ENCODE results near the gene TEX51.

Gene TEX51

GRCh38 chr2:126860385-126860784, 38.3 kb upstream of the TEX51 start:
- Histone ChIP-seq H3K9me3 (ENCODE audit: control extremely low read depth in 1 of 5, control insufficient read depth in 4 of 5, insufficient read depth in 2 of 5, low read depth in 1 of 5, low read length in 4 of 5) (peaks cover 0 to 4% (median 0%) of the 10 kb centered on the region in 5 experiments), H3K36me3 (ENCODE audit: control insufficient read depth in 4 of 4, insufficient read depth in 4 of 4, low read length in 3 of 4) (no peaks in the 10 kb centered on the region), H3K4me1 (ENCODE audit: control extremely low read depth in 1 of 4, control insufficient read depth in 4 of 4, insufficient read depth in 4 of 4, low read length in 3 of 4) (peaks cover 5 to 13% (median 10%) of the 10 kb centered on the region in 4 experiments), H3K27me3 (replicated peaks in 2 of 5; ENCODE audit: control insufficient read depth in 4 of 5, insufficient read depth in 5 of 5, low read length in 4 of 5) (no peaks in the 10 kb centered on the region), H3K4me3 (ENCODE audit: control insufficient read depth in 1 of 7, extremely low read depth in 1 of 7, insufficient read depth in 4 of 7, low read depth in 2 of 7, low read length in 6 of 7) (no peak overlapping the region), H3K27ac (ENCODE audit: insufficient read depth in 1 of 2, low read depth in 1 of 2, low read length in 2 of 2, poor library complexity in 1 of 2, severe bottlenecking in 2 of 2) (no peak overlapping the region)
- no peak for DNase-seq
- ChIA-PET CTCF (interaction anchor here (1.3 kb wide), 1 partner anchor 23 kb away, joined by 3 read pairs; no protein-coding TSS in a partner anchor), POLR2A (no interaction called here)
- no CpG with 5 or more reads among the region's 2 CpGs for WGBS (ENCODE audit: insufficient coverage)

- peak in 1 of 3 donors; percentile 2 for DNase-seq
- peaks cover 5 to 13% (median 10%) of the 10 kb centered on the region in 4 experiments for H3K4me1 ChIP-seq (ENCODE audit: control extremely low read depth in 1 of 4, control insufficient read depth in 4 of 4, insufficient read depth in 4 of 4, low read length in 3 of 4)
- H3K9me3 ChIP-seq (ENCODE audit: control extremely low read depth in 1 of 5, control insufficient read depth in 4 of 5, insufficient read depth in 2 of 5, low read depth in 1 of 5, low read length in 4 of 5), result peaks cover 0 to 8% (median 4%) of the 10 kb centered on the region in 5 experiments
- H3K36me3 ChIP-seq (ENCODE audit: control insufficient read depth in 4 of 4, insufficient read depth in 4 of 4, low read length in 3 of 4), result no peaks in the 10 kb centered on the region
- H3K27me3 ChIP-seq (replicated peaks in 2 of 5; ENCODE audit: control insufficient read depth in 4 of 5, insufficient read depth in 5 of 5, low read length in 4 of 5), result no peaks in the 10 kb centered on the region
- no peak overlapping the region for H3K4me3 ChIP-seq (ENCODE audit: control insufficient read depth in 1 of 7, extremely low read depth in 1 of 7, insufficient read depth in 4 of 7, low read depth in 2 of 7, low read length in 6 of 7)
- ChIA-PET POLR2A (no interaction called here), CTCF (interaction anchor here (1.3 kb wide), 1 partner anchor 23 kb away, joined by 3 read pairs; no protein-coding TSS in a partner anchor)
- WGBS (ENCODE audit: insufficient coverage), result 100% methylated on average over 1 of the region's 1 CpG
- H3K27ac ChIP-seq (ENCODE audit: insufficient read depth in 1 of 2, low read depth in 1 of 2, low read length in 2 of 2, poor library complexity in 1 of 2, severe bottlenecking in 2 of 2), result no peak overlapping the region
Observed at GRCh38 chr2:126862730-126863129, 36.0 kb upstream of the TEX51 start.

GRCh38 chr2:126863336-126864015, 35.2 kb upstream of the TEX51 start:
- DNase-seq, result peak; percentile 42 to 87 (median 83)
- peaks cover 0 to 8% (median 4%) of the 10 kb centered on the region in 5 experiments for H3K9me3 ChIP-seq (ENCODE audit: control extremely low read depth in 1 of 5, control insufficient read depth in 4 of 5, insufficient read depth in 2 of 5, low read depth in 1 of 5, low read length in 4 of 5)
- H3K27me3 ChIP-seq (replicated peaks in 2 of 5; ENCODE audit: control insufficient read depth in 4 of 5, insufficient read depth in 5 of 5, low read length in 4 of 5), result no peaks in the 10 kb centered on the region
- POLR2A ChIA-PET, result no interaction called here
- no peak overlapping the region for H3K27ac ChIP-seq (ENCODE audit: insufficient read depth in 1 of 2, low read depth in 1 of 2, low read length in 2 of 2, poor library complexity in 1 of 2, severe bottlenecking in 2 of 2)
- no peaks in the 10 kb centered on the region for H3K36me3 ChIP-seq (ENCODE audit: control insufficient read depth in 4 of 4, insufficient read depth in 4 of 4, low read length in 3 of 4)
- WGBS (ENCODE audit: insufficient coverage), result 21% methylated on average over 2 of the region's 5 CpGs
- H3K4me3 ChIP-seq (ENCODE audit: control insufficient read depth in 1 of 7, extremely low read depth in 1 of 7, insufficient read depth in 4 of 7, low read depth in 2 of 7, low read length in 6 of 7), result peak overlapping the region in 1 of 7 experiments; percentile 7
- H3K4me1 ChIP-seq (ENCODE audit: control extremely low read depth in 1 of 4, control insufficient read depth in 4 of 4, insufficient read depth in 4 of 4, low read length in 3 of 4), result peaks cover 5 to 13% (median 10%) of the 10 kb centered on the region in 4 experiments
- CTCF ChIA-PET, result interaction anchor here (1.3 kb wide), 1 partner anchor 22 kb away, joined by 3 read pairs; no protein-coding TSS in a partner anchor

GRCh38 chr2:126864861-126865260, 33.8 kb upstream of the TEX51 start:
- no peak overlapping the region for H3K4me3 ChIP-seq (ENCODE audit: control insufficient read depth in 1 of 7, extremely low read depth in 1 of 7, insufficient read depth in 4 of 7, low read depth in 2 of 7, low read length in 6 of 7)
- ChIA-PET POLR2A (no interaction called here), CTCF (no interaction called here)
- peaks cover 5 to 13% (median 10%) of the 10 kb centered on the region in 4 experiments for H3K4me1 ChIP-seq (ENCODE audit: control extremely low read depth in 1 of 4, control insufficient read depth in 4 of 4, insufficient read depth in 4 of 4, low read length in 3 of 4)
- H3K36me3 ChIP-seq (ENCODE audit: control insufficient read depth in 4 of 4, insufficient read depth in 4 of 4, low read length in 3 of 4), result no peaks in the 10 kb centered on the region
- no peak overlapping the region for H3K27ac ChIP-seq (ENCODE audit: insufficient read depth in 1 of 2, low read depth in 1 of 2, low read length in 2 of 2, poor library complexity in 1 of 2, severe bottlenecking in 2 of 2)
- no peaks in the 10 kb centered on the region for H3K27me3 ChIP-seq (replicated peaks in 2 of 5; ENCODE audit: control insufficient read depth in 4 of 5, insufficient read depth in 5 of 5, low read length in 4 of 5)
- WGBS (ENCODE audit: insufficient coverage), result 96% methylated on average over 3 of the region's 3 CpGs
- no peak for DNase-seq
- H3K9me3 ChIP-seq (ENCODE audit: control extremely low read depth in 1 of 5, control insufficient read depth in 4 of 5, insufficient read depth in 2 of 5, low read depth in 1 of 5, low read length in 4 of 5), result peaks cover 0 to 8% (median 4%) of the 10 kb centered on the region in 5 experiments

- peaks cover 5 to 13% (median 10%) of the 10 kb centered on the region in 4 experiments for H3K4me1 ChIP-seq (ENCODE audit: control extremely low read depth in 1 of 4, control insufficient read depth in 4 of 4, insufficient read depth in 4 of 4, low read length in 3 of 4)
- H3K4me3 ChIP-seq (ENCODE audit: control insufficient read depth in 1 of 7, extremely low read depth in 1 of 7, insufficient read depth in 4 of 7, low read depth in 2 of 7, low read length in 6 of 7), result no peak overlapping the region
- H3K36me3 ChIP-seq (ENCODE audit: control insufficient read depth in 4 of 4, insufficient read depth in 4 of 4, low read length in 3 of 4), result no peaks in the 10 kb centered on the region
- CTCF ChIA-PET, result no interaction called here
- no peaks in the 10 kb centered on the region for H3K27me3 ChIP-seq (replicated peaks in 2 of 5; ENCODE audit: control insufficient read depth in 4 of 5, insufficient read depth in 5 of 5, low read length in 4 of 5)
- POLR2A ChIA-PET, result no interaction called here
- H3K27ac ChIP-seq (ENCODE audit: insufficient read depth in 1 of 2, low read depth in 1 of 2, low read length in 2 of 2, poor library complexity in 1 of 2, severe bottlenecking in 2 of 2), result no peak overlapping the region
- no peak for DNase-seq
- H3K9me3 ChIP-seq (ENCODE audit: control extremely low read depth in 1 of 5, control insufficient read depth in 4 of 5, insufficient read depth in 2 of 5, low read depth in 1 of 5, low read length in 4 of 5), result peaks cover 0 to 8% (median 4%) of the 10 kb centered on the region in 5 experiments
- WGBS (ENCODE audit: insufficient coverage), result 100% methylated on average over 3 of the region's 4 CpGs
Observed at GRCh38 chr2:126866451-126866850, 32.2 kb upstream of the TEX51 start.

- POLR2A ChIA-PET, result no interaction called here
- Histone ChIP-seq H3K27ac (ENCODE audit: insufficient read depth in 1 of 2, low read depth in 1 of 2, low read length in 2 of 2, poor library complexity in 1 of 2, severe bottlenecking in 2 of 2) (no peak overlapping the region), H3K9me3 (ENCODE audit: control extremely low read depth in 1 of 5, control insufficient read depth in 4 of 5, insufficient read depth in 2 of 5, low read depth in 1 of 5, low read length in 4 of 5) (peaks cover 0 to 16% (median 13%) of the 10 kb centered on the region in 5 experiments), H3K27me3 (replicated peaks in 2 of 5; ENCODE audit: control insufficient read depth in 4 of 5, insufficient read depth in 5 of 5, low read length in 4 of 5) (no peaks in the 10 kb centered on the region), H3K36me3 (ENCODE audit: control insufficient read depth in 4 of 4, insufficient read depth in 4 of 4, low read length in 3 of 4) (no peaks in the 10 kb centered on the region), H3K4me1 (ENCODE audit: control extremely low read depth in 1 of 4, control insufficient read depth in 4 of 4, insufficient read depth in 4 of 4, low read length in 3 of 4) (no peaks in the 10 kb centered on the region), H3K4me3 (ENCODE audit: control insufficient read depth in 1 of 7, extremely low read depth in 1 of 7, insufficient read depth in 4 of 7, low read depth in 2 of 7, low read length in 6 of 7) (no peak overlapping the region)
- 85% methylated on average over 2 of the region's 3 CpGs for WGBS (ENCODE audit: insufficient coverage)
- CTCF ChIA-PET, result interaction anchor here (2.8 kb wide), 1 partner anchor 10 kb away, joined by 10 read pairs; no protein-coding TSS in a partner anchor
- DNase-seq, result no peak
Observed at GRCh38 chr2:126874961-126875360, 23.7 kb upstream of the TEX51 start.

GRCh38 chr2:126876631-126877030, 22.1 kb upstream of the TEX51 start:
- Histone ChIP-seq H3K36me3 (ENCODE audit: control insufficient read depth in 4 of 4, insufficient read depth in 4 of 4, low read length in 3 of 4) (no peaks in the 10 kb centered on the region), H3K9me3 (ENCODE audit: control extremely low read depth in 1 of 5, control insufficient read depth in 4 of 5, insufficient read depth in 2 of 5, low read depth in 1 of 5, low read length in 4 of 5) (peaks cover 0 to 16% (median 13%) of the 10 kb centered on the region in 5 experiments), H3K4me3 (ENCODE audit: control insufficient read depth in 1 of 7, extremely low read depth in 1 of 7, insufficient read depth in 4 of 7, low read depth in 2 of 7, low read length in 6 of 7) (no peak overlapping the region), H3K27me3 (replicated peaks in 2 of 5; ENCODE audit: control insufficient read depth in 4 of 5, insufficient read depth in 5 of 5, low read length in 4 of 5) (peaks cover 0 to 6% (median 0%) of the 10 kb centered on the region in 5 experiments), H3K4me1 (ENCODE audit: control extremely low read depth in 1 of 4, control insufficient read depth in 4 of 4, insufficient read depth in 4 of 4, low read length in 3 of 4) (no peaks in the 10 kb centered on the region), H3K27ac (ENCODE audit: insufficient read depth in 1 of 2, low read depth in 1 of 2, low read length in 2 of 2, poor library complexity in 1 of 2, severe bottlenecking in 2 of 2) (no peak overlapping the region)
- ChIA-PET CTCF (interaction anchor here (0.9 kb wide), 1 partner anchor 14 kb away, joined by 3 read pairs; no protein-coding TSS in a partner anchor), POLR2A (no interaction called here)
- 91% methylated on average over 4 of the region's 4 CpGs for WGBS (ENCODE audit: insufficient coverage)
- no peak for DNase-seq

Data from common myeloid progenitor, CD34-positive (primary cell).